Measurements from ENCODE around the gene DSG3.
A peak's percentile ranks its signal among the peaks of the same experiment; 100 is the strongest.
"Not testable (repeated sequence)": the region's sequence is repeated elsewhere in the genome, so short reads cannot be mapped to it uniquely, and the experiment has no call there.

DSG3 gene

GRCh38 chr18:31490387-31490786 is 42.8 kb downstream of the DSG3 start:
- DNase-seq (ENCODE audit: low read depth), result no peak
- no peak for TF ChIP-seq CTCF (conservative IDR thresholded peaks at IDR 0.05; ENCODE audit: low read depth, low read length)
- no peak overlapping the region for H3K4me3 ChIP-seq (ENCODE audit: low read length)

- no peak for DNase-seq (ENCODE audit: low read depth)
- H3K4me3 ChIP-seq (ENCODE audit: low read length), result no peak overlapping the region
- TF ChIP-seq CTCF (conservative IDR thresholded peaks at IDR 0.05; ENCODE audit: low read depth, low read length), result no peak
Observed at GRCh38 chr18:31490833-31491232, 43.3 kb downstream of the DSG3 start.

GRCh38 chr18:31491586-31491985 is 44.0 kb downstream of the DSG3 start:
- H3K4me3 ChIP-seq (ENCODE audit: low read length), result no peak overlapping the region
- DNase-seq (ENCODE audit: low read depth), result no peak
- TF ChIP-seq CTCF (conservative IDR thresholded peaks at IDR 0.05; ENCODE audit: low read depth, low read length), result no peak

GRCh38 chr18:31492671-31493070 is 45.1 kb downstream of the DSG3 start:
- H3K4me3 ChIP-seq (ENCODE audit: low read length), result no peak overlapping the region
- DNase-seq (ENCODE audit: low read depth), result no peak
- no peak for TF ChIP-seq CTCF (conservative IDR thresholded peaks at IDR 0.05; ENCODE audit: low read depth, low read length)

GRCh38 chr18:31493171-31493570 is 45.6 kb downstream of the DSG3 start:
- H3K4me3 ChIP-seq (ENCODE audit: low read length), result no peak overlapping the region
- no peak for DNase-seq (ENCODE audit: low read depth)
- no peak for TF ChIP-seq CTCF (conservative IDR thresholded peaks at IDR 0.05; ENCODE audit: low read depth, low read length)

- DNase-seq (ENCODE audit: low read depth), result no peak
- H3K4me3 ChIP-seq (ENCODE audit: low read length), result no peak overlapping the region
- no peak for TF ChIP-seq CTCF (conservative IDR thresholded peaks at IDR 0.05; ENCODE audit: low read depth, low read length)
Observed at GRCh38 chr18:31493941-31494340, 46.4 kb downstream of the DSG3 start.

- not testable (repeated sequence) for H3K4me3 ChIP-seq (ENCODE audit: low read length); DNase-seq (ENCODE audit: low read depth)
Observed at GRCh38 chr18:31494705-31495244, 47.2 kb downstream of the DSG3 start.

- H3K4me3 ChIP-seq (ENCODE audit: low read length), result peak overlapping the region; percentile 90
- TF ChIP-seq CTCF (conservative IDR thresholded peaks at IDR 0.05; ENCODE audit: low read depth, low read length), result no peak
- no peak for DNase-seq (ENCODE audit: low read depth)
Observed at GRCh38 chr18:31497404-31497835, 49.9 kb downstream of the DSG3 start.
